T-helper 1 cell treated with Interleukin-12 subunit alpha and Interleukin-12 subunit beta and Interleukin-4 antibody, amounts not matched to agents 30 ng/mL and 1 ng/mL, for 36 hours (primary cell): Measurements from ENCODE around the gene SMARCA4. TPM values are rescaled to one million over a fixed set of nuclear protein-coding genes. Genes with fewer than 3 reads are reported as not detected.
"Not testable (repeated sequence)": the region's sequence is repeated elsewhere in the genome, so short reads cannot be mapped to it uniquely, and the experiment has no call there.

Experiments used
- intact Hi-C: fragments of 100-400 bp; cut with micrococcal nuclease; formaldehyde crosslinking; loops from one replicate; pipeline ENCODE4 v1.15.1; 2024
- total RNA-seq: library from RNA; stranded (reverse); gene quantifications from 2 replicates; pipeline ENCODE4 v1.2.3, GENCODE V29; 2022

The SMARCA4 gene
- total RNA-seq, 1 donor from 2014 or later = 118 TPM

- intact Hi-C loops = no loop called here
Observed at GRCh38 chr19:11059511-11060358, 98.9 kb downstream of the SMARCA4 start.

DNA sequence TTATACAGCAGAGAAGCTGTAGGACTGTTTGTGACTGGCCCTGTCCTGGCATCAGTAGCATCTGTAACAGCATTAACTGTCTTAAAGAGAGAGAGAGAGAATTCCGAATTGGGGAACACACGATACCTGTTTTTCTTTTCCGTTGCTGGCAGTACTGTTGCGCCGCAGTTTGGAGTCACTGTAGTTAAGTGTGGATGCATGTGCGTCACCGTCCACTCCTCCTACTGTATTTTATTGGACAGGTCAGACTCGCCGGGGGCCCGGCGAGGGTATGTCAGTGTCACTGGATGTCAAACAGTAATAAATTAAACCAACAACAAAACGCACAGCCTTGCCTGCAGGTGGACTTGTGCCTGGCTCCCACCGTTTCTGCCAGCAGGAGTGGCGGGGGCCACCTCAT is 101.1 kb downstream of the SMARCA4 start:
- intact Hi-C loops = no loop called here

- intact Hi-C loops = no loop called here
Observed at GRCh38 chr19:11063434-11063833, 102.6 kb downstream of the SMARCA4 start.

DNA sequence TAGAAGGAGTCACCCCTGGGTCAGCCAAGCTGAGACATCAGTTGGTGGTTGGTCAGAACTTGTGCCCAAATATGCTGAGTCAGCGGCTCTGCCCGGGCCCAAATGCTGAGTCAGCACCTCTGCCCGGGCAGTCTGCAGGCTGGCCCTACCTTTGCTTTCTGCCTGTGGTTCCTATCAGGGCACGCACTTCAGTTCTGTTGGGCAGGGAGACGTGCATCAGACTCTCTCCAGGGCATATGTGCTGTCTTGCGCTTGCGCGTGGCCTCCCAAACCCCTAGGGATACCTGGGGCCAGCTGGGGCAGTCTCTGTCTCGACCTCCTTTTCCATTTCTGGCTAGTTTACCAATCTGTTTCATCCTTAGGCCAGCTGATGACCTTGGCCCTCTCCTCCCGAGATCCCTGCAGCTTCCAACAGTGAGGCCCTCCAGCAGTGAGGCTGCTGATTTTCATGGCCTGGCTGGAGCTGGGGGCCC is 104.0 kb downstream of the SMARCA4 start:
- intact Hi-C loops = no loop called here

DNA sequence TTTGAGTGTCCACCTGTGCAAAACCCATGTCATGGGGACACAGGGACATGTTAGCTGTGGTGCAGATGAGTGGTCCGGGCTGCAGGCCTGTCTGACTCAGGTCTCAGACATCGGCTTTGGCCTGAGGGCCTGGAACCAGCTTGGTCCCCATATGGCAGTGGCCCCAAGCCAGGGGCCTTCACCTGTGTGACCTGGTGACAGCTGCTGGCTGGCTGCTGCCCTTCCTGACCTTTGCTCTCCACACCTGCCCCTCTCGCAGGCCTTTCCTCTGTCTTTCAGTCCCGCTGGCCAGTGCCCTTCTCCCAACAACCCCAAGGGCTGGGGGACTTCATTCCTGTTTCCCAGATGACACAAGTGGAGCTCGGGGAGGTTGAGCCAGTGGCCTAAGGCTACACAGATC is 105.5 kb downstream of the SMARCA4 start:
- intact Hi-C loops = no loop called here

GRCh38 chr19:11067356-11068113 is 106.7 kb downstream of the SMARCA4 start:
- intact Hi-C loops = no loop called here

DNA sequence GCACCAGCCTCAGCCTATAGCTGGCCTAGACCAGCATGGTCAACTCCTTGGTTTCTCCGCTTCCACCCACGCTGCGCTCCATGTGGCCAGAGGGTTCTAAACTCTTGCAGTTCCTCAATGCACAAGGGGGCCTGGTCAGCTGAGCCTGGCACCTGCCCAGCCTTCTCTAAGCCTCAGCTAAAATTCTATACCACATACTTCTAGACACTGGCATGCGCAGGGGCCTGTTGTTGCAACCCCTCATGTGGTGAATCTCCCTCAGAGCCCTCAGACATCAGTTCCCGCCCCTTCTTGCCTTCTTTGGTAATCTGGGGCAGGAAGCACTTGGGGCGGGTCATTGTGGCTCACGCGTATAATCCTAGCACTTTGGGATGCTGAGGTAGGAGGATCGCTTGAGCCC is 108.7 kb downstream of the SMARCA4 start:
- intact Hi-C loops = no loop called here

- intact Hi-C loops = no loop called here
Observed at GRCh38 chr19:11070123-11070522, 109.3 kb downstream of the SMARCA4 start.

DNA sequence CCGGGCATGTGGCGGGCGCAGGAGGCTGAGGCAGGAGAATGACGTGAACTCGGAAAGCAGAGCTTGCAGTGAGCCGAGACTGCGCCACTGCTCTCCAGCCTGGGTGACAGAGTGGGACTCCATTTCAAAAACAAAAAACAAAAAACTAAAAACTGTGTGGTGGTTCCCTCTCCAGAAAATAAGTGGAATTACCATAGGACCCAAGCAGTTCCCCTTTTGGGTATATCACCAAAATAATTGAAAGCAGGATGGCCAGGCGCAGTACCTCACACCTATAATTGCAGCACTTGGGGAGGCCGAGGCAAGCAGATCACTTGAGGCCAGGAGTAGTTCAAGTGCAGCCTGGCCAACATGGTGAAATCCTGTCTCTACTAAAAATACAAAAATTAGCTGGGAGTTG is 112.7 kb downstream of the SMARCA4 start:
- intact Hi-C loops = no loop called here

- intact Hi-C loops = not testable (repeated sequence)
Observed at GRCh38 chr19:11076792-11077191, 116.0 kb downstream of the SMARCA4 start.

GRCh38 chr19:11078893-11079292 is 118.1 kb downstream of the SMARCA4 start:
- intact Hi-C loops = no loop called here

- intact Hi-C loops = loop anchor here (10.0 kb wide), 1 partner anchor 975 kb away; the partner anchor contains the start of genes ANGPTL6 and PPAN
Observed at GRCh38 chr19:11079999-11080398, 119.2 kb downstream of the SMARCA4 start.

DNA sequence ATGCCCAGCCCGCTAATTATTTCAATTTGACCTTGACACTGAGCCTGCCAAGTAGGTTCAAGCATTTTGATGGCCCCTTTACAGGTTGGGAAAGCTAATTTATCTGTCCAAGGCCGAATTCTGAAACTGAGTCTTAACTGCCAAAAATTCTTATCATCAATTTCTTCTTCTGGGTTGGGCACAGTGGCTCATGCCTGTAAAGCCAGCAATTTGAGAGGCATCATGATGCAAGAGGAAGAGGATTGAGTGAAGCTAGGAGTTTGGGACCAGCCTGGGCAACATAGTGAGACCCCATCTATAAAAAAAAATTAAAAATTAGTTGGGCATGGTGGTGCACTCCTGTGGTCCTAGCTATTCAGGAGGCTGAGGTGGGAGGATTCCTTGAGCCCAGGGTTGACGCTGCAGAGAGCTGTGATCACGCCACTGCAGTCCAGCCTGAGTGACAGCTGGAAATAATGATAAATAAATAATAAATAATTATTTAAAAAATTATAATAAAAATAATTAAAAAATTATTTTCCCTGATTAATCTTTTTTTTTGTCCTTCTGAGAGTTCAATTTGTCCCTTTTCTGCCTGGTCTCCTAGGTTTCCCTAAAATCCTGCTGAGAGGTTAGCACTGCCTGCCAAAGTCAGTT is 127.2 kb downstream of the SMARCA4 start:
- intact Hi-C loops = loop anchor here (2.0 to 10.0 kb wide), 3 partner anchors 395 to 983 kb away; partner anchors contain the start of genes ANGPTL6 and PPAN

DNA sequence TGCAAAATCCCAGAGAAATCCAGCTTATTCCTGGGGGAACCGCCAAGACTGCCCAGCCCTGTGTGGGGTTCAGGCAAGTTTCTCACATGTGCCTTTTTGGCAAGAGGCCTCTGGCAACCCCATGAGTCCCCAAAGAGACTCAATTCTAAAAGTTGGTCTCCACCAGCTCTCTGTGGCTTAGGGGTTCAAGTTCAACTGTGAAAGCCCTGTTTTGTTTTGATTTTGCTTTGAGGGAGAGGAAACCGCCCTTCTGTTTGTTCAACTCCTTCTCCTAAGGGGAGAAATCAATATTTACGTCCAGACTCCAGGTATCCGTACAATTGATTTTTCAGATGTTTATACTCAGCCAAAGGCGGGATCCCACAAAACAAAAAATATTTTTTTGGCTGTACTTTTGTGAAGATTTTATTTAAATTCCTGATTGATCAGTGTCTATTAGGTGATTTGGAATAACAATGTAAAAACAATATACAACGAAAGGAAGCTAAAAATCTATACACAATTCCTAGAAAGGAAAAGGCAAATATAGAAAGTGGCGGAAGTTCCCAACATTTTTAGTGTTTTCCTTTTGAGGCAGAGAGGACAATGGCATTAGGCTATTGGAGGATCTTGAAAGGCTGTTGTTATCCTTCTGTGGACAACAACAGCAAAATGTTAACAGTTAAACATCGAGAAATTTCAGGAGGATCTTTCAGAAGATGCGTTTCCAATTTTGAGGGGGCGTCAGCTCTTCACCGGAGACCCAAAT is 127.8 kb downstream of the SMARCA4 start:
- intact Hi-C loops = loop anchor here (1.0 to 10.0 kb wide), 8 partner anchors 52 to 984 kb away; partner anchors contain the start of genes ANGPTL6, CARM1, ODAD3 and PPAN

DNA sequence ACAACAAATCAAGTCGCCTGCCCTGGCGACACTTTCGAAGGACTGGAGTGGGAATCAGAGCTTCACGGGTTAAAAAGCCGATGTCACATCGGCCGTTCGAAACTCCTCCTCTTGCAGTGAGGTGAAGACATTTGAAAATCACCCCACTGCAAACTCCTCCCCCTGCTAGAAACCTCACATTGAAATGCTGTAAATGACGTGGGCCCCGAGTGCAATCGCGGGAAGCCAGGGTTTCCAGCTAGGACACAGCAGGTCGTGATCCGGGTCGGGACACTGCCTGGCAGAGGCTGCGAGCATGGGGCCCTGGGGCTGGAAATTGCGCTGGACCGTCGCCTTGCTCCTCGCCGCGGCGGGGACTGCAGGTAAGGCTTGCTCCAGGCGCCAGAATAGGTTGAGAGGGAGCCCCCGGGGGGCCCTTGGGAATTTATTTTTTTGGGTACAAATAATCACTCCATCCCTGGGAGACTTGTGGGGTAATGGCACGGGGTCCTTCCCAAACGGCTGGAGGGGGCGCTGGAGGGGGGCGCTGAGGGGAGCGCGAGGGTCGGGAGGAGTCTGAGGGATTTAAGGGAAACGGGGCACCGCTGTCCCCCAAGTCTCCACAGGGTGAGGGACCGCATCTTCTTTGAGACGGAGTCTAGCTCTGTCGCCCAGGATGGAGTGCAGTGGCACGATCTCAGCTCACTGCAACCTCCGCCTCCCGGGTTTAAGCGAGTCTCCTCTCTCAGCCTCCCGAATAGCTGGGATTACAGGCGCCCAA is 128.6 kb downstream of the SMARCA4 start, which contains the start of gene LDLR:
Gene LDLR (plus strand): TSS at position 210 of the 760 bp plus-strand sequence. CDS start 86 bp downstream, at position 296.
- intact Hi-C loops = loop anchor here (1.0 to 10.0 kb wide), 14 partner anchors 41 to 985 kb away; partner anchors contain the start of genes ANGPTL6, CARM1, CDKN2D and DNMT1

DNA sequence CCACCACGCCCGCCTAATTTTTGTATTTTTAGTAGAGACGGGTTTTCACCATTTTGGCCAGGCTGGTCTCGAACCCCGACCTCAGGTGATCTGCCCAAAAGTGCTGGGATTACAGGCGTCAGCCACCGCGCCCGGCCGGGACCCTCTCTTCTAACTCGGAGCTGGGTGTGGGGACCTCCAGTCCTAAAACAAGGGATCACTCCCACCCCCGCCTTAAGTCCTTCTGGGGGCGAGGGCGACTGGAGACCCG is 129.1 kb downstream of the SMARCA4 start:
- intact Hi-C loops = loop anchor here (2.0 to 10.0 kb wide), 6 partner anchors 41 to 895 kb away; partner anchors contain the start of genes CDKN2D, DNMT1, ILF3 and KRI1

GRCh38 chr19:11090264-11090996 is 129.6 kb downstream of the SMARCA4 start:
- intact Hi-C loops = loop anchor here (2.0 to 10.0 kb wide), 6 partner anchors 42 to 896 kb away; partner anchors contain the start of genes CDKN2D, DNMT1, ILF3 and KRI1

GRCh38 chr19:11090997-11091702 is 130.3 kb downstream of the SMARCA4 start:
- intact Hi-C loops = loop anchor here (2.0 to 10.0 kb wide), 6 partner anchors 42 to 896 kb away; partner anchors contain the start of genes CDKN2D, DNMT1, ILF3 and KRI1
